Activated naive CD4-positive, alpha-beta T cell treated with anti-CD3 and anti-CD28 coated beads, Interleukin-2, amount 50 U/mL, for 24 hours (primary cell): ENCODE data around the gene VILL.
"Not testable (repeated sequence)": the region's sequence is repeated elsewhere in the genome, so short reads cannot be mapped to it uniquely, and the experiment has no call there.

ENCODE experiments used
- H3K27ac Mint-ChIP-seq: one replicate; pipeline ENCODE4 v1.8.0; 2021; ENCODE audit warnings: mild to moderate bottlenecking, mixed read lengths
- H3K27me3 Mint-ChIP-seq: one replicate; pipeline ENCODE4 v1.8.0; 2021; ENCODE audit warnings: mixed read lengths
- H3K36me3 Mint-ChIP-seq: one replicate; pipeline ENCODE4 v1.8.0; 2021; ENCODE audit warnings: mixed read lengths
- H3K4me1 Mint-ChIP-seq: one replicate; pipeline ENCODE4 v1.8.0; 2021; ENCODE audit warnings: mixed read lengths
- H3K4me3 Mint-ChIP-seq: one replicate; pipeline ENCODE4 v1.8.0; 2021; ENCODE audit warnings: mild to moderate bottlenecking, mixed read lengths
- H3K9me3 Mint-ChIP-seq: one replicate; pipeline ENCODE4 v1.8.0; 2021; ENCODE audit warnings: mixed read lengths

The VILL gene

DNA sequence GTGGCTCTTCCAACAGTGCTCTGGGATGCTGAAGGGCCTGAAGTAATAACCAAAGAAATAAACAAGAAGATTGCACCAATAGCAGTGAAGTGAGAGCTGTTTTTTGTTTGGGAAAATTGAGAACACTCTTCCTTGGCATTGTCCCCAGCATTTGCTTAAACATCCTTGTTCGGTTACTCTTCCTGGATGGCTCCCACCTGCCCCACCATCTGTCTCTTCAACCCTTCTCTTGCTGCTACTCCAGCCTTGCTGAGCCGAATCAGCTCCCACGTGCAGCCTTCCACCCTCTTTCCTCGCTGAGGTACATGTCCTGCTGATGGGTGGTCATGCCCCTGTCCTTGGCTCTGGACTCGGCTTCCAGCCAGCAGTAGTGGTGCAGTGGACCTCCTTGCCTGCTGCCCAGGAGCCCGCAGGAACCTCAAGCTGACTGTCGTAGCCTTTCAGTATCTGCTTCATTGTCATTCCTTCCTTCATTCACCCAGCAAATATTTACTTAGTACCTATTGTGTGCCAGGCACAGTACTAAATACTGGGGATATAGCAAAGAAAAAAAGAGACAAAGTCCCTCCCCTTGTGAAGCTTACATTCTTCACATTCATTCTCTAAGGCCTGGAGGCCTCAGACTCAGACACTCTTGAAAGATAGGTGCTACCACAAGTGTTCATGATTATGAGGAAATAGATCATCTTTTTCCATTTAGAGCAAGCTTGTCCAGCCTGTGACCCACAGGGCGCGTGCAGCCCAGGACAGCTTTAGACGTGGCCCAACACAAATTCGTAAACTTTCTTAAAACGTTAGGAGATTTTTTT is 17.1 kb upstream of the VILL start:
- Mint-ChIP-seq H3K9me3 (no peaks in the 10 kb centered on the region), H3K36me3 (no peaks in the 10 kb centered on the region), H3K27ac (no peak overlapping the region), H3K4me1 (peaks cover 4% of the 10 kb centered on the region), H3K27me3 (no peaks in the 10 kb centered on the region), H3K4me3 (no peak overlapping the region)

DNA sequence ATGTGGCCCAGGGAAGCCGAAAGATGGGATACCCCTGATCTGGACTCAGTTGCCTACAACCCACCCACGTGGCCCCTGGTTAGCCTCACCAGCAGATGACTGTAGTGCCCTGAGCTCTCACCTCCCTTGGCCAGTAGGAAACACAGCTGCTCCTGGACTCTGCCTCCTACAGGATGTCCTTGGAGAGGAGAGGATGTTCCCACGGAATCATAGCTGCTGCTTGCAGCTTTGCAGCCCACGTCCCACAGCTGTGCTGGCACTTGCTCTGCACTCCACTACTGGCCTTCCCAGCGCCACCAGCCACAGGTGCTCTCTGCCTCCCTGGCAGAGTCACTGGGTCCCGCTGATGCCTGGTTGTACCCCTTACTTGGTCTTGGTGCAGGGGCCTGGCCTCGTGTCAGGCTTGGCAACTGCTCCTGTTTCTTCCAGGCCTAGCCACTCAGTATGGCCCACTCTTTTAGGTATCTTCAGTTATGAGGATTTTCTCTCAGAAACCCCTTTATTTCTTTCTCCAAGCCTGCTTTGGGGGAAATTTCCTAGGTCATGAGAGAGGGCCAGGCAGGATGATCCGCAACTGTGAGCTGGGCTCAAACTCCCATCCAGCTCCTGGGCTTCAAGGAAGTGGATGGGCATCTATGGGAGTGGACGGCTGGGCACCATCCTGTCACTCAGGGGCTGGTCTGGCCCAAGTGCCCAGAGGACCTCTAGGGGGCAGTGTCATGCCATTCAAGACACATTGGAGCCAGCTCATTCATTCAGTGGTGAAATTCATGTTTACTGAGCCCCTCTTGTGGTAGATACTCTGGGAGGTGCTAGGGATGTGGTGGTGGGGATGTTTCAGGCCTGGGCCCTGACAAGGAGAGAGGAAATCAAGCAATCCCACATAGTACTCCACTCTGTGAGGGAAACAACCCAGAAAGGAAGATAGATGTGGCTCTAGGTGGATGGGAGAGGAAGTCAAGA is 16.2 kb upstream of the VILL start:
- H3K9me3 Mint-ChIP-seq: no peaks in the 10 kb centered on the region
- H3K27ac Mint-ChIP-seq: no peak overlapping the region
- no peak overlapping the region for H3K4me3 Mint-ChIP-seq
- no peaks in the 10 kb centered on the region for H3K36me3 Mint-ChIP-seq
- H3K4me1 Mint-ChIP-seq: peaks cover 4% of the 10 kb centered on the region
- no peaks in the 10 kb centered on the region for H3K27me3 Mint-ChIP-seq

DNA sequence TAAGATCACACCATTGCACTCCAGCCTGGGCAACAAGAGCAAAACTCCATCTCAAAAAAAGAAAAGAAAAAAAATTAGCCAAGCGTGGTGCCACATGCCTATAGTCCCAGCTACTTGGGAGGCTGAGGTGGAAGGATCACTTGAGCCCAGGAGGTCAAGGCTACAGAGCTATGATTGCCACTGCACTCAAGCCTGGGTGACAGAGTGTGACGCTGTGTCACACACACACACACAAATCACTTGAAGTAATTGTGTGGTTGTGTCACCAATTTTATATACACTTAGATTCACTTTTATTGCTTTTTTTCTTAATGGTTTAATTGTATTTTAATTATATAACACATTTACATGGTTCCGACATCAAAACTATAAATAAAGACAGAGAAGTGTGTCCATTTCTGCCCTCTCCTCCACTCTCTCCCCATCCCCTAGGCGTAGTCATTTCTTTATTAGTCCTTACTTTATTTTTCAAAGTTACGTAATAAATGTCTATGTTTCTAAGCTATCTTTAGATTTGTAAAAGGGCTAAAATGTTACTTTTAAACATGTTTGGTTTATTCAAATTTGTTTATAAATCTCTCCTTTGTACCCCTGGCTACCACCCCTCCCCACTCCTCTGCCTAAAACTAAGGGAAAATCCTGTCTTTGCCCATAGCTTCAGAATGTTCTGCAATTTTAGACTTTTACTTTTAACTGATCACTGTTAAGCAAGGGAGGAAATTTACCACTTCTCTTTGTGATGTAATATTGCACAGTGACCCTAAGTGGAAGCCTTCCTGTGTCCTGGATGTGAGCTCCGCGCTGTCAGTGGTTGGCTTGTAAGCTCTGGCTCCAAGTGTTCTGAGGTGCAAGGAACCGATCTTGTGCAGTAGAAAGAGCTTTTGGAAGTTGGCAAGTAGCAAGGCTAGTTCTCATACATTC is 10.8 kb upstream of the VILL start:
- H3K4me3 Mint-ChIP-seq: no peak overlapping the region

DNA sequence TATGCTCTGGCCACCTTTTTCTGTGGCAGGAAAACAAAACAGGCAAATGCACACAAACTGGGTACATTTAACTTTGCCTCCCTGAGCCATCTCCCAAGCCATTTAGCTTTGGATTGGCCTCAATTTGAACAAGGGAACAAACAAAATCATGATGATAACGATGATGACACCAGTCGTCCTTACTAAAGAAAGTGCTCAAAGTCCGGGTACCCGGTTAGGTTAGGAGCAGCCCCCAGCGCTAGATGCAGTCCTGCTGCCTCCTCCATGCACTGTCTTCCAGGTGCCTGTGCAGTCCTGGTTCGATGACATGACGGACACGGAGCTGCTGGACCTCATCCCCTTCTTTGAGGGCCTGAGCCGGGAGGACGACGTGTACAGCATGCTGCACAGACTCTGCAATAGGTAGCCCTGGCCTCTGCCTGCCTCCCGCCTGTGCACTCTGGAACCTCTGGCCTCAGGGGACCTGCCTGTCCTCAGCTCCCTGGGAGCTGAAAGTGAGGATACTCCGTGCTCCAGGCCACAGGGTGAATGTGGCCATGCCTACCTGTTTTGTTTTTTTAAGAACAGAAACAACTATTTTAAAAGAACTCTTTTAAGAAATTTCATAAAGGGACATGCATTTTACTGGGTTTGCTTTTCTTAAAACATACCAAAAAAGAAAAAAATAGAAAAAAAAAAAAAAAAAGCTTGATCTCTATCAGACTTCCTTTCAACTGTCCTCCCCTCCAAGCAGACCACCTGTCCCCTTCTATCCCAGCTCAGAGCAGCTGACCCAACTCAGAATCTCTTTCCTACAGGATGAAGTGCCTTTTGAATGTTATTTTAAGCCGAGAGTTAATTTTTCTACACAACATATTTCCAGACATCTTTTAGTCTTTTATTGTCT is 9.9 kb upstream of the VILL start:
- H3K4me1 Mint-ChIP-seq: no peaks in the 10 kb centered on the region
- H3K9me3 Mint-ChIP-seq: no peaks in the 10 kb centered on the region
- H3K36me3 Mint-ChIP-seq: no peaks in the 10 kb centered on the region
- no peak overlapping the region for H3K27ac Mint-ChIP-seq
- no peak overlapping the region for H3K4me3 Mint-ChIP-seq
- H3K27me3 Mint-ChIP-seq: no peaks in the 10 kb centered on the region

More for the DNA sequence above, 10.8 kb upstream of the VILL start:
- Mint-ChIP-seq H3K27ac (no peak overlapping the region), H3K36me3 (no peaks in the 10 kb centered on the region), H3K27me3 (no peaks in the 10 kb centered on the region), H3K4me1 (peaks cover 1% of the 10 kb centered on the region), H3K9me3 (no peaks in the 10 kb centered on the region)

DNA sequence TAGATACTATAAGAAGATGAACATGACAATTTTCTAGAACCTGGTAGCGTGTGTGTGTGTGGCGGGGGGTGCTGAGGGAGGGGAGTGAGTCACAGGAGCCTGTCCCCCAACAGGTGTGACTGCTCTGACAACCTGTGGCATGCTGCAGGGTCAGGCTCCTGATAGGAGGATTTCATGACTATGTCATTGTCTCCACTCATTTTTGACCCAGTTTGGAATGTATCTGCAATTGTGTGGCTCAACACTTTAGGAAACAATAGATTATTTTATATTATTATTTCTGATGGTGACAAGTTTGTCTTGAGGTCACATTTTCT is 9.3 kb upstream of the VILL start:
- Mint-ChIP-seq H3K27ac (no peak overlapping the region), H3K4me3 (no peak overlapping the region), H3K4me1 (no peaks in the 10 kb centered on the region), H3K36me3 (no peaks in the 10 kb centered on the region), H3K9me3 (no peaks in the 10 kb centered on the region), H3K27me3 (no peaks in the 10 kb centered on the region)

DNA sequence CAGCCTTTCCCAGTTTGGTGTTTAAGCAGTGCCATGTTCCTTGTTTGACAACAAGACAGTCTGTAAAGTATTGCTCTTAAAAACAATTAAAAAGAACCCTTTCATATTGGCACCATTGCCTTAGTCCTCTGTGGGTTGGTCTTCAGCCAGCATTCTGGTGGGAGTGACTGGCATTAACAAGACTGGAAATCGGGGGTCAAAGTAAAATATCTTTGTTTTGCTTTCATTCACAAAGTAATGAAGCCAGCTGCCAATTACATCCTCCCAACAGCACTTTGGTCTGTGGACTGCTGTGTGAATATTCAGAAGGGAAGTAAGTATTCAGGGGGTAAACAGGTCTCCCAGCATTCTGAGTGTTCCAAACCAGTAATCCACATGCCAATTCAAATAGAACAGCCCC is 8.3 kb upstream of the VILL start:
- no peaks in the 10 kb centered on the region for H3K27me3 Mint-ChIP-seq
- no peak overlapping the region for H3K27ac Mint-ChIP-seq
- H3K4me3 Mint-ChIP-seq: no peak overlapping the region
- H3K4me1 Mint-ChIP-seq: no peaks in the 10 kb centered on the region
- no peaks in the 10 kb centered on the region for H3K9me3 Mint-ChIP-seq
- no peaks in the 10 kb centered on the region for H3K36me3 Mint-ChIP-seq

DNA sequence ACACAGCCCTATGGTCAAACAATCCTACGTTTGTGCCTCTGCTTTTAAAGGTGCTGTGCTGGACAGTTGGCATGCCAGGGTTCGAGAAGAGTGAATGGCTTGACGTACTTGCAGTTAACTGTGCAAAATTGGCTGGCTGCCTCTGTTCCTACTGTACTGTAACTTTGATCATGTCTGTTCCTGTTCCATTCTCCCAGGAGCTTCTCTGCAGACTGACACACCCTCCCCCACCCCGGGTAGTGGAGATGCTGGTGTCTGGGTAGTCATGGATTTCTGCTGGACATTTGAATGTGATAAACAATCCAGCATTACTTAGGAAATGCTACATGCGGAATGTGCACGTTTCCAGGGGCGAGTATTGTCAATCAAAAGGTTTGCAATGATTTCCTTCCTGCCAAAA is 6.5 kb upstream of the VILL start:
- Mint-ChIP-seq H3K4me1 (no peaks in the 10 kb centered on the region), H3K9me3 (no peaks in the 10 kb centered on the region), H3K27me3 (no peaks in the 10 kb centered on the region), H3K36me3 (no peaks in the 10 kb centered on the region), H3K4me3 (no peak overlapping the region), H3K27ac (no peak overlapping the region)

DNA sequence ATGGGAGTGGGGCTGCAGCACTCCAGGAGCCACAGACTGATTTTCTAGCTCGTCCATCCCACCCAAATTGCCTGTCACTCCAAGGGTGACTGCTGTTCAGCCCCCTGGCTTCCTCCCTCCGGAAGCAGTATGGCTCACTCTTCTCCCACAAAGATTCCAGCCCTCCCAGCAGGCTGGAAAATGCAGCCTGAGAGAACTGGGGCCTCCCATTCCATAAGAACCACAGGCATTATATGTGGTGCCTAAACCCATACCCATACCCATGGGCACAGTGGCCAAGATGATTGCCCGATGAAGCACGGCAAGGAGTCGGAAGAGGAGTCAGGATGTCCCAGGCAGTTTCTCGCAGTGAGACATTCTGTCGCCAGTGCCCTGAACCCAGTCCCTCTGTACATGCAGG is 6.0 kb upstream of the VILL start:
- Mint-ChIP-seq H3K4me3 (no peak overlapping the region), H3K27me3 (no peaks in the 10 kb centered on the region), H3K9me3 (no peaks in the 10 kb centered on the region), H3K36me3 (no peaks in the 10 kb centered on the region), H3K27ac (no peak overlapping the region), H3K4me1 (no peaks in the 10 kb centered on the region)

DNA sequence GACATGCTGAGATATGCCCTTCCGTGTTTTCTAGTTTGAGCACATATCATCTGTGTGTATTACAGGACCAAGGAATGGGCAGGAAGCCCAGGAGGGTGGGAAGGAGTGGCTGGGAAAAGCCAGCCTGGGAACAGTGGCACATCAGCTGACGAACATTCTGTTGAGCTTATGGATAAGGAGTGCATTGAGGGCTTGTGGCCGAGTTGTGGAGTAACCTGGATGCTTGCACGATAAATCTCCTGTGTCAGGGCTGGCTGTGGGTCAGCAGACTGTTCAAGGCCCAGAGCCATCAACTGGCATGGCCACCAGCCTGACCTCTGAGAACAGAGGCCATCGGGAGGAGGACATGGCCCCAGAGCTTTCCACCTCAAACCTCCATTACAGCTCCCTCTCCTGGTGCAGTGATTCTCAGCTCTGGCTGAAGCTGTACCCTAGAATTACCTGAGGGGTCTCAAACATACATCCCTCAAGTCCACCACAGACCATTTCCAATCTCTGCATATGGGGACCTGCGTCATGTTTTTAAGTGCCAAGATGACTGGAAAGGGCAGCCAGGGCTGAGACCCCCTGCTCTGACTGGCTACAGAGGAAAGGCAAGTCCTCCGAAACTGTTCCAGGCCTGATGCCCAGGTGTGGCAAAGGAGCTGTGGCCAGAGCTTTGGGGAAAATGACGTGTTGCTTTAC is 4.8 kb upstream of the VILL start:
- Mint-ChIP-seq H3K4me1 (no peaks in the 10 kb centered on the region), H3K4me3 (no peak overlapping the region), H3K27ac (no peak overlapping the region), H3K36me3 (no peaks in the 10 kb centered on the region), H3K27me3 (no peaks in the 10 kb centered on the region), H3K9me3 (no peaks in the 10 kb centered on the region)

DNA sequence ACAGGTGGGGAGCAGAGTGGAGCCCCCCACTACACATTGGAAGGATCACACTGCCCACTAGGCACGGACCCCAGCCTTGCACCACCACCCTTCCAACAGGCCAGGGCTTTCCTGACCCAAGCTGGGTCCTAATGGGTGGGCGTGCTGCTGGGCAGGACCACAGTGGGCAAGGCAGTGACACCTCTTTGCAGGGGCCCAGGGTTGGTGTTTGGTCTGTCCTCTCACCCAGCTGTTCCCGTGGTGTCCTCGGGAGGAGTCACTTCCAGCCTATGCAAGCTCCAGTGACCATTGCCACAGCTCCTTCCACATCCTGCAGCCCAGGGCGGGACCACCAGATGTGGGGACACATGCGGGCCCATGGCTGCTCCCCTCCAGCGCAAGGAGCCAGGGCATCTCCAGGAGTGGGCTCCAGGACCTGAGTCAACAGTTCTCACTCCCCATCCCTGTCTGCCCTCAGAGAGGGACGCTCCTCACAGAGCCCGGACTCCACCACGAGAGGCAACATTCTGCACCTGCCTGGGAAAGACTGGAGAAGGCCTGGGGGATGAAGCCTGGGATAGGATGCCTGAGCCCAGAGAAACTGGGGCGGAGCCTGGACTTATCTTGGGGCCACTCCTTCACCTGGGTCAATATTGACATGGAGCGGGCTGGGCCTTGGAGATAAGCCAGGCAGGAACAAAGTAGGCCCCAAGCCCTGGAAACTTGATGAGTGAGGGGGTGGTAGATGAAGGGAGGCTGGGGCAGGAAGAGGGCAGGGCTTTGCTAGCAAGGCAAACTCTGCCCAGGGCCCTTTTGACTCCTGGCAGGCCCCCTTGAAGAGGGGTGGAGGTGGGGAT is 3.9 kb upstream of the VILL start:
- H3K27me3 Mint-ChIP-seq: no peaks in the 10 kb centered on the region
- no peak overlapping the region for H3K27ac Mint-ChIP-seq
- no peaks in the 10 kb centered on the region for H3K4me1 Mint-ChIP-seq
- no peak overlapping the region for H3K4me3 Mint-ChIP-seq
- H3K9me3 Mint-ChIP-seq: no peaks in the 10 kb centered on the region
- H3K36me3 Mint-ChIP-seq: no peaks in the 10 kb centered on the region

DNA sequence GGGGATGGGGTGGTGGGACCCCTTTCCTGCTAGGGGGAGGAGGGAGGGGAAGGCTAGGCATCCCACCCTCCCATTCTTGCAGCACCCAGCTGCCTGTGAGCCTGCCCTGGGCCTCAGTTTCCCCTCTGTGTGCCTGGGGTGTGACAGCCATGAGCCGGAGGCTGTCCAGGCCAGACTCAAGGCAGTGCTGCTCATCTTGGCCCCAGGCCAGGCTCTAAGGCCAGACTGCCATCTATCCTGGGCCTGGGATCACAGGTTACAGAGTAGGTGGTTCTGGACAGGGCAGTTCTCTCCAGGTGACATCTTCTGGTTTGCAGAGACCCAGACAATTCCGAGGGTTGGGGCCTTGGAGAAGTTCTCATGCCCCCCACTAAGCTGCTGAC is 3.3 kb upstream of the VILL start:
- H3K27me3 Mint-ChIP-seq: no peaks in the 10 kb centered on the region
- no peaks in the 10 kb centered on the region for H3K4me1 Mint-ChIP-seq
- no peak overlapping the region for H3K27ac Mint-ChIP-seq
- H3K36me3 Mint-ChIP-seq: no peaks in the 10 kb centered on the region
- H3K4me3 Mint-ChIP-seq: no peak overlapping the region
- no peaks in the 10 kb centered on the region for H3K9me3 Mint-ChIP-seq

DNA sequence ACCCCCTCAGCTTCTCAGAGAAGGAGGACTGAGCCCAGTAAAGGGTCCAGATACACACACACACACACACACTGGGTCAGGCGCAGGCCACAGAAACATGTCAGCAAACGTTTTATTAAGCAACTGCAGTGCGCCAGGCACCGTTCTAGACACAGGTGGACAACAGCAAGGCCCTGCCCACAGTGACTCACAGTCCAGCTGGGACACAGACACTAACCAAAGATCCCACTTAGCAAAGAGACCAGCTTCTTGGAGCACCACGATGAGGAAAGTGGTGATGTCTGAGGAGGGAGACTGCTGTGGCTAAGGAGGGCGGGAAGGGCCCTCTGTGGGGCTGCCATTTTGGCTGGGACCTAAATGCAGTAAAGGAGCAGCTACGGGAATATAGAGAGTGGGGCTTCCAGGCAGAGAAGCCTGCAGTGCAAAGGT is 2.8 kb upstream of the VILL start:
- Mint-ChIP-seq H3K4me3 (no peak overlapping the region), H3K4me1 (no peaks in the 10 kb centered on the region)

DNA sequence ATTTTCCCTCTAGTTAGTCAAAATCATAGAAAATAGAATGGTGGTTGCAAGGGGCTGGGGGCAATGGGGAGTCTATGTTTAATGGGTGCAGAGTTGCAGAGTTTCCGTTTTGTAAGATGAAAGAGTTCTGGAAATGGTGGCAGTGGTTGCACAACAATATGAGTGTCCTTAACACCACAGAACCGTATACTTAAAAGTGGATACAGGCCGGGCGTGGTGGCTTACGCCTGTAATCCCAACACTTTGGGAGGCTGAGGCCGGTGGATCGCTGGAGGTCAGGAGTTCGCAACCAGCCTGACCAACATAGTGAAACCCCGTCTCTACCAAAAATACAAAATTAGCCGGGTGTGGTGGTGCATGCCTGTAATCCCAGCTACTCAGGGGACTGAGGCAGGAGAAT is 2.2 kb upstream of the VILL start:
- not testable (repeated sequence) for H3K27ac Mint-ChIP-seq, H3K9me3 Mint-ChIP-seq, H3K36me3 Mint-ChIP-seq, H3K27me3 Mint-ChIP-seq, H3K4me1 Mint-ChIP-seq, H3K4me3 Mint-ChIP-seq

More for the DNA sequence above, 2.8 kb upstream of the VILL start:
- no peak overlapping the region for H3K27ac Mint-ChIP-seq
- H3K9me3 Mint-ChIP-seq: no peaks in the 10 kb centered on the region
- no peaks in the 10 kb centered on the region for H3K36me3 Mint-ChIP-seq
- H3K27me3 Mint-ChIP-seq: no peaks in the 10 kb centered on the region
